Measurements from ENCODE around the gene RD3L. TPM values are rescaled to one million over a fixed set of nuclear protein-coding genes. Genes with fewer than 3 reads are reported as not detected.

RD3L gene
- total RNA-seq, 4 donors from 2014 or later = not detected

- ATAC-seq (ENCODE audit: low FRiP score) = no peak
- no peak for TF ChIP-seq CTCF (IDR thresholded peaks at IDR 0.05)
- DNase-seq (ENCODE audit: low spot score) = no peak
Observed at GRCh38 chr14:103890821-103891666, 51.3 kb downstream of the RD3L start.

Other genes starting within 250 kb of the RD3L start
- gene XRCC3, start 227.1 kb downstream of the RD3L start, total RNA-seq = 1 to 10 TPM; 2.7 to 8.2 (median 4.0) TPM
- 100 to 1,000 TPM in 2 of 4 donors, 10 to 100 TPM in 2; 66.1 to 145 (median 97.1) TPM for gene ZFYVE21, start 226.7 kb downstream of the RD3L start, total RNA-seq
- 10 to 100 TPM in 3 of 4 donors, 1 to 10 TPM in 1; 9.7 to 31.1 (median 15.0) TPM for gene PPP1R13B, start 95.0 kb downstream of the RD3L start, total RNA-seq
- gene TDRD9, start 14.1 kb downstream of the RD3L start, total RNA-seq = 1 to 10 TPM in 2 of 4 donors, under 1 TPM in 2; 0.28 to 8.0 (median 1.1) TPM
- 1 to 10 TPM in 3 of 4 donors, not detected in 1; 1.5 to 2.0 (median 1.9) TPM for gene ASPG, start 143.2 kb upstream of the RD3L start, total RNA-seq
- gene KIF26A, start 196.1 kb upstream of the RD3L start, total RNA-seq = 1 to 10 TPM in 3 of 4 donors, under 1 TPM in 1; 0.74 to 7.3 (median 2.4) TPM